ENCODE data around the gene KIAA0825.

DNA sequence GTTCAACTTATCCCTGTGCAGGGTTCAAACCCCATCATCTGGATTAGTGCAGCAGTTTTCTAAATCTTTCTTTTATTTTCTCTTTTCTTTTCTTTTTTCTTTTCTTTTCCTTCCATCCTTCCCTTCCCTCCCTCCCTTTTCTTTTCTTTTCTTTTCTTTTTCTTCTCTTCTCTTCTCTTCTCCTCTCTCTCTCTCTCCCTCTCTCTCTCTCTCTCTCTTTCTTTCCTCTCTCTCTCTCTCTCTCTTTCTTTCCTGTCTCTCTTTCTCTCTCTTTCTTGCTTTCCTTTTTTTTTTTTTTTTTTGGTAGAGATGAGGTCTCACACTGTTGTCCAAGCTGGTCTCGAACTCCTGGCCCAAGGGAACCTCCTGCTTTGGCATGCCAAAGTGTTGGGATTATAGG, 53.6 kb downstream of the KIAA0825 start:
- TF ChIP-seq, protein P1, sequence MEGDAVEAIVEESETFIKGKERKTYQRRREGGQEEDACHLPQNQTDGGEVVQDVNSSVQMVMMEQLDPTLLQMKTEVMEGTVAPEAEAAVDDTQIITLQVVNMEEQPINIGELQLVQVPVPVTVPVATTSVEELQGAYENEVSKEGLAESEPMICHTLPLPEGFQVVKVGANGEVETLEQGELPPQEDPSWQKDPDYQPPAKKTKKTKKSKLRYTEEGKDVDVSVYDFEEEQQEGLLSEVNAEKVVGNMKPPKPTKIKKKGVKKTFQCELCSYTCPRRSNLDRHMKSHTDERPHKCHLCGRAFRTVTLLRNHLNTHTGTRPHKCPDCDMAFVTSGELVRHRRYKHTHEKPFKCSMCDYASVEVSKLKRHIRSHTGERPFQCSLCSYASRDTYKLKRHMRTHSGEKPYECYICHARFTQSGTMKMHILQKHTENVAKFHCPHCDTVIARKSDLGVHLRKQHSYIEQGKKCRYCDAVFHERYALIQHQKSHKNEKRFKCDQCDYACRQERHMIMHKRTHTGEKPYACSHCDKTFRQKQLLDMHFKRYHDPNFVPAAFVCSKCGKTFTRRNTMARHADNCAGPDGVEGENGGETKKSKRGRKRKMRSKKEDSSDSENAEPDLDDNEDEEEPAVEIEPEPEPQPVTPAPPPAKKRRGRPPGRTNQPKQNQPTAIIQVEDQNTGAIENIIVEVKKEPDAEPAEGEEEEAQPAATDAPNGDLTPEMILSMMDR (IDR thresholded peaks at IDR 0.05): no peak
- TF ChIP-seq ZNF396 (CRISPR knock-in tag; IDR thresholded peaks at IDR 0.05; ENCODE audit: borderline replicate concordance) (no peak), NFYB (CRISPR knock-in tag; conservative IDR thresholded peaks at IDR 0.05; ENCODE audit: low read depth) (no peak), ZNF263 (CRISPR knock-in tag; IDR thresholded peaks at IDR 0.05; ENCODE audit: low read depth) (no peak), ZNF232 (CRISPR knock-in tag; IDR thresholded peaks at IDR 0.05) (no peak), ZNF423 (CRISPR knock-in tag; IDR thresholded peaks at IDR 0.05) (no peak), ETV6 (CRISPR knock-in tag; IDR thresholded peaks at IDR 0.05) (no peak), CBFB (CRISPR knock-in tag; IDR thresholded peaks at IDR 0.05; ENCODE audit: low read depth) (no peak)
- TF ChIP-seq, protein P2, sequence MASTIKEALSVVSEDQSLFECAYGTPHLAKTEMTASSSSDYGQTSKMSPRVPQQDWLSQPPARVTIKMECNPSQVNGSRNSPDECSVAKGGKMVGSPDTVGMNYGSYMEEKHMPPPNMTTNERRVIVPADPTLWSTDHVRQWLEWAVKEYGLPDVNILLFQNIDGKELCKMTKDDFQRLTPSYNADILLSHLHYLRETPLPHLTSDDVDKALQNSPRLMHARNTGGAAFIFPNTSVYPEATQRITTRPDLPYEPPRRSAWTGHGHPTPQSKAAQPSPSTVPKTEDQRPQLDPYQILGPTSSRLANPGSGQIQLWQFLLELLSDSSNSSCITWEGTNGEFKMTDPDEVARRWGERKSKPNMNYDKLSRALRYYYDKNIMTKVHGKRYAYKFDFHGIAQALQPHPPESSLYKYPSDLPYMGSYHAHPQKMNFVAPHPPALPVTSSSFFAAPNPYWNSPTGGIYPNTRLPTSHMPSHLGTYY (CRISPR knock-in tag; IDR thresholded peaks at IDR 0.05): no peak
- TF ChIP-seq, protein P3, sequence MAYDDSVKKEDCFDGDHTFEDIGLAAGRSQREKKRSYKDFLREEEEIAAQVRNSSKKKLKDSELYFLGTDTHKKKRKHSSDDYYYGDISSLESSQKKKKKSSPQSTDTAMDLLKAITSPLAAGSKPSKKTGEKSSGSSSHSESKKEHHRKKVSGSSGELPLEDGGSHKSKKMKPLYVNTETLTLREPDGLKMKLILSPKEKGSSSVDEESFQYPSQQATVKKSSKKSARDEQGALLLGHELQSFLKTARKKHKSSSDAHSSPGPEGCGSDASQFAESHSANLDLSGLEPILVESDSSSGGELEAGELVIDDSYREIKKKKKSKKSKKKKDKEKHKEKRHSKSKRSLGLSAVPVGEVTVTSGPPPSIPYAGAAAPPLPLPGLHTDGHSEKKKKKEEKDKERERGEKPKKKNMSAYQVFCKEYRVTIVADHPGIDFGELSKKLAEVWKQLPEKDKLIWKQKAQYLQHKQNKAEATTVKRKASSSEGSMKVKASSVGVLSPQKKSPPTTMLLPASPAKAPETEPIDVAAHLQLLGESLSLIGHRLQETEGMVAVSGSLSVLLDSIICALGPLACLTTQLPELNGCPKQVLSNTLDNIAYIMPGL (CRISPR knock-in tag; IDR thresholded peaks at IDR 0.05): no peak
- TF ChIP-seq, protein P4, sequence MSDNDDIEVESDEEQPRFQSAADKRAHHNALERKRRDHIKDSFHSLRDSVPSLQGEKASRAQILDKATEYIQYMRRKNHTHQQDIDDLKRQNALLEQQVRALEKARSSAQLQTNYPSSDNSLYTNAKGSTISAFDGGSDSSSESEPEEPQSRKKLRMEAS (CRISPR knock-in tag; IDR thresholded peaks at IDR 0.05): no peak
- TF ChIP-seq, protein P5, sequence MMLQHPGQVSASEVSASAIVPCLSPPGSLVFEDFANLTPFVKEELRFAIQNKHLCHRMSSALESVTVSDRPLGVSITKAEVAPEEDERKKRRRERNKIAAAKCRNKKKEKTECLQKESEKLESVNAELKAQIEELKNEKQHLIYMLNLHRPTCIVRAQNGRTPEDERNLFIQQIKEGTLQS (CRISPR knock-in tag; conservative IDR thresholded peaks at IDR 0.05): no peak
- TF ChIP-seq, protein P6, sequence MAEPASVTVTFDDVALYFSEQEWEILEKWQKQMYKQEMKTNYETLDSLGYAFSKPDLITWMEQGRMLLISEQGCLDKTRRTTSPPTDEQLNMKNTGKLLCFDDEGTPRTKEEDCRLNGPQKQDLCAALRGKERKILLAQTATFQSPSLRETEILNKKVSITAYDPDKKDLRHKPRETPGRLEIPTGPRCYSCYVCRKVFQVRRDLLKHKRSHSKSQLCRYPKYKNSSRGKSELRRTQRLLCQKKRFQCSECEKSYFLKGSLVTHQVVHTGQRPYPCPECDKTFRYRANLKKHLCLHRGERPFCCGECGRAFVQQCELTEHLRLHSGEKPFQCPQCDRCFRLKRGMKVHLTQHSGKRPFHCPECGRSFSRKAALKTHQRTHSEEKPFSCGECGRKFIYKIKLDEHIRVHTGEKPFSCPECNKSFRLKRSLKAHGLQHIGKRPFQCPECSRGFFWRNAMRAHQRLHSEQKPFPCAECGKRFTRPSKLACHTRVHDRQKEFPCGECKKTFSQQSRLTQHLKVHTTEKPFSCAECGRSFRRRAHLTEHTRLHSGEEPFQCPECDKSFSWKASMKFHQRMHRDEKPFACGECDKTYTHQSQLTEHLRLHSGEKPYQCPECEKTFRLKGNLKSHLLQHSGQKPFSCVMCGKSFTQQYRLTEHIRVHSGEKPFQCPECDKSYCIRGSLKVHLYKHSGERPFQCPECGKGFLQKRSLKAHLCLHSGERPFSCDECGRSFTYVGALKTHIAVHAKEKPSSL (CRISPR knock-in tag; conservative IDR thresholded peaks at IDR 0.05): no peak
- TF ChIP-seq, protein P7, sequence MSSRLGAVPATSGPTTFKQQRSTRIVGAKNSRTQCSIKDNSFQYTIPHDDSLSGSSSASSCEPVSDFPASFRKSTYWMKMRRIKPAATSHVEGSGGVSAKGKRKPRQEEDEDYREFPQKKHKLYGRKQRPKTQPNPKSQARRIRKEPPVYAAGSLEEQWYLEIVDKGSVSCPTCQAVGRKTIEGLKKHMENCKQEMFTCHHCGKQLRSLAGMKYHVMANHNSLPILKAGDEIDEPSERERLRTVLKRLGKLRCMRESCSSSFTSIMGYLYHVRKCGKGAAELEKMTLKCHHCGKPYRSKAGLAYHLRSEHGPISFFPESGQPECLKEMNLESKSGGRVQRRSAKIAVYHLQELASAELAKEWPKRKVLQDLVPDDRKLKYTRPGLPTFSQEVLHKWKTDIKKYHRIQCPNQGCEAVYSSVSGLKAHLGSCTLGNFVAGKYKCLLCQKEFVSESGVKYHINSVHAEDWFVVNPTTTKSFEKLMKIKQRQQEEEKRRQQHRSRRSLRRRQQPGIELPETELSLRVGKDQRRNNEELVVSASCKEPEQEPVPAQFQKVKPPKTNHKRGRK (CRISPR knock-in tag; IDR thresholded peaks at IDR 0.05; ENCODE audit: borderline replicate concordance): no peak
